Osteoblast (primary cell): ENCODE data around the gene ARHGAP6. TPM values are rescaled to one million over a fixed set of nuclear protein-coding genes. Genes with fewer than 3 reads are reported as not detected.

ENCODE experiments used
- DNase-seq: peaks from one replicate; pipeline ENCODE4 v3.0.0; 2011; ENCODE audit warnings: low spot score, mixed read lengths; ENCODE audit not compliant: insufficient read length; ENCODE audit errors: missing footprints
- H2AFZ ChIP-seq: 2 replicates; pipeline ENCODE4 v1.6.0; 2011; ENCODE audit warnings: mild to moderate bottlenecking, low read length
- H3K27ac ChIP-seq: 2 replicates; pipeline ENCODE4 v1.5.1; 2011; ENCODE audit warnings: mild to moderate bottlenecking, low read depth, low read length, moderate library complexity
- H3K27me3 ChIP-seq: 2 replicates; pipeline ENCODE4 v1.6.0; 2012; ENCODE audit warnings: mild to moderate bottlenecking, control low read depth, inconsistent platforms, low read length, moderate library complexity; ENCODE audit not compliant: insufficient read depth
- H3K36me3 ChIP-seq: 2 replicates; pipeline ENCODE4 v1.5.1; 2011; ENCODE audit warnings: mild to moderate bottlenecking, low read length, control low read depth, moderate library complexity; ENCODE audit not compliant: insufficient read depth
- H3K4me1 ChIP-seq: 2 replicates; pipeline ENCODE4 v1.5.1; 2011; ENCODE audit warnings: mild to moderate bottlenecking, low read length, control low read depth, moderate library complexity; ENCODE audit not compliant: insufficient read depth
- H3K4me2 ChIP-seq: 2 replicates; pipeline ENCODE4 v1.6.0; 2011; ENCODE audit warnings: mild to moderate bottlenecking, low read length; ENCODE audit not compliant: insufficient read depth
- H3K4me3 ChIP-seq: fragments of 200-600 bp; sonication (generic); 3 replicates; pipeline ENCODE4 v1.5.1; 2012; ENCODE audit warnings: mild to moderate bottlenecking, low read length, inconsistent platforms; ENCODE audit not compliant: insufficient read depth
- H3K79me2 ChIP-seq: 2 replicates; pipeline ENCODE4 v1.6.0; 2012; ENCODE audit warnings: mild to moderate bottlenecking, low read length, control low read depth, inconsistent platforms; ENCODE audit not compliant: insufficient read depth
- H3K9me3 ChIP-seq: 2 replicates; pipeline ENCODE4 v1.5.1; 2011; ENCODE audit warnings: low read depth, low read length, control low read depth
- H4K20me1 ChIP-seq: 2 replicates; pipeline ENCODE4 v1.6.0; 2012; ENCODE audit warnings: mild to moderate bottlenecking, low read length, control low read depth; ENCODE audit not compliant: insufficient read depth
- total RNA-seq: library from RNA; depleted of rRNA; stranded (reverse); fragments of >200 nt; gene quantifications from 2 replicates; pipeline ENCODE4 v1.2.3, GENCODE V29; 2012
- TF ChIP-seq, protein P1 (sequence below): IDR thresholded peaks from 2 replicates; pipeline ENCODE4 v1.5.1; 2011; ENCODE audit warnings: mild to moderate bottlenecking, low read depth, low read length, moderate library complexity; ENCODE audit errors: extremely low read depth

The ARHGAP6 gene
- total RNA-seq, 1 donor: 2.2 TPM

DNA sequence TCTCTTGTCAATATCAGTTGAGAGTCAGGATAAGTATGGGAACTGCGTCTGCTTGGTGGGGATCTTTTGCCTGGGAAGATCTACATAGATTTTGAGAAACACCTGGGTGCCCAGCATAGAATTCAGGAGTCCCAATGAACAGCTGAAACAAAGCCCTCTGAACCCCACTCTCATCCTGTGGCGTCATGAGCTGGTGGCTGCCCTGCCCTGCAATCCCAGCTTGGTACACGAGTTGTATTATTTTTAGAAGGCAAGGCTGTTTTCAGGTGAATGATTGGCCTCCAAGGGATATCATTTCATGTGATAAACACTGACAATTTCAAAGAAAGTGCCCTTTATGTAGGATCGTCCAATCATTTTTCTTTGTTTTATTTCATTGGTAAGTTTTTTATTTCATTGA is 493.8 kb downstream of the ARHGAP6 start:
- TF ChIP-seq, protein P1, sequence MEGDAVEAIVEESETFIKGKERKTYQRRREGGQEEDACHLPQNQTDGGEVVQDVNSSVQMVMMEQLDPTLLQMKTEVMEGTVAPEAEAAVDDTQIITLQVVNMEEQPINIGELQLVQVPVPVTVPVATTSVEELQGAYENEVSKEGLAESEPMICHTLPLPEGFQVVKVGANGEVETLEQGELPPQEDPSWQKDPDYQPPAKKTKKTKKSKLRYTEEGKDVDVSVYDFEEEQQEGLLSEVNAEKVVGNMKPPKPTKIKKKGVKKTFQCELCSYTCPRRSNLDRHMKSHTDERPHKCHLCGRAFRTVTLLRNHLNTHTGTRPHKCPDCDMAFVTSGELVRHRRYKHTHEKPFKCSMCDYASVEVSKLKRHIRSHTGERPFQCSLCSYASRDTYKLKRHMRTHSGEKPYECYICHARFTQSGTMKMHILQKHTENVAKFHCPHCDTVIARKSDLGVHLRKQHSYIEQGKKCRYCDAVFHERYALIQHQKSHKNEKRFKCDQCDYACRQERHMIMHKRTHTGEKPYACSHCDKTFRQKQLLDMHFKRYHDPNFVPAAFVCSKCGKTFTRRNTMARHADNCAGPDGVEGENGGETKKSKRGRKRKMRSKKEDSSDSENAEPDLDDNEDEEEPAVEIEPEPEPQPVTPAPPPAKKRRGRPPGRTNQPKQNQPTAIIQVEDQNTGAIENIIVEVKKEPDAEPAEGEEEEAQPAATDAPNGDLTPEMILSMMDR: no peak
- no peak overlapping the region for H3K27ac ChIP-seq
- no peaks in the 10 kb centered on the region for H4K20me1 ChIP-seq

DNA sequence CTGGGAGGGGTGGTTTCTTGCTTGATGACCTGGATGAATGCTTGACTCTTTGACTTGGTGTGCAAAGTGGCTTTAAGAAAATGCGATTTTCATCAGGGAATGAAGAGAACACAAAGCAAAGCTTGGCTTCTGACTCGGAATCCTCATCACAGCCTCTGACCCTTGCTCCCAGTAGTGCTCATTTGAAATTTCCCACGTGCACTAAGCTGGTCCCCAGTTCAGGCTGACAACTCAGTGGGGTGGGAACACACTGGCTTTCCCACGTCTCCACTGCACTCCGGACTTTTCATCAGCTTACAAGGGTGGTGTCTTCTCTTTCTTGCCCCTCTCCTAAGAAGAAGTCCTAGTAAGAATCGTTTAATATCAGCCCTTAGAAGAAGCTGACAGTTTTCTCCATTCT is 501.3 kb downstream of the ARHGAP6 start:
- Histone ChIP-seq H3K36me3 (no peaks in the 10 kb centered on the region), H3K79me2 (no peaks in the 10 kb centered on the region), H3K9me3 (no peaks in the 10 kb centered on the region), H3K27me3 (no peaks in the 10 kb centered on the region), H3K4me2 (no peak overlapping the region), H3K27ac (no peak overlapping the region), H4K20me1 (no peaks in the 10 kb centered on the region), H2AFZ (no peak overlapping the region), H3K4me1 (no peaks in the 10 kb centered on the region), H3K4me3 (no peak overlapping the region)
- no peak for DNase-seq
- TF ChIP-seq, protein P1: no peak

More for the DNA sequence above, 493.8 kb downstream of the ARHGAP6 start:
- H3K4me2 ChIP-seq: no peak overlapping the region
- no peak for DNase-seq
- H3K27me3 ChIP-seq: no peaks in the 10 kb centered on the region
- no peaks in the 10 kb centered on the region for H3K79me2 ChIP-seq
- no peaks in the 10 kb centered on the region for H3K9me3 ChIP-seq
- no peaks in the 10 kb centered on the region for H3K36me3 ChIP-seq
- no peak overlapping the region for H3K4me3 ChIP-seq
- no peak overlapping the region for H2AFZ ChIP-seq
- no peaks in the 10 kb centered on the region for H3K4me1 ChIP-seq

DNA sequence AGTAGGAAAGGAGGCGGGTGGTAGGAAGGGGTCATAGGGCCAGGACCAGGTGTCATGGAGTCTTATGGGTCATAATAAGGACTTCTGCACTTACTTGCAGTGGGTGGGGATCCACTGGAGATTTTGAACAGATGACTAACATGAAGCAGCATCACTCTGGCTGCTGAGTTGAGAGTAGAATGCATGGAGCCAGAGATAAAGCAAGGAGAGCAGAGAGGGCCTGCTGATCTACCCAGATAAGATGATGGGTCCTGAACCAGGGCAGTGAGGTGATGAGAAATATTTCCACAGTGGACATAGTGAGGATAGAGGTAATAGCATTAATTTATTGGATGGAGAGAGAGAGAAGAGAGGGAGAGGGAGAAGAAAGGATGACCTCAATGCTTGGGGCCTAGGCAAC is 506.6 kb downstream of the ARHGAP6 start:
- Histone ChIP-seq H2AFZ (no peak overlapping the region), H3K4me2 (no peak overlapping the region), H3K4me1 (no peaks in the 10 kb centered on the region), H3K4me3 (no peak overlapping the region), H3K36me3 (no peaks in the 10 kb centered on the region), H3K79me2 (no peaks in the 10 kb centered on the region), H4K20me1 (no peaks in the 10 kb centered on the region), H3K9me3 (no peaks in the 10 kb centered on the region), H3K27me3 (no peaks in the 10 kb centered on the region), H3K27ac (no peak overlapping the region)
- DNase-seq: no peak
- TF ChIP-seq, protein P1: no peak

DNA sequence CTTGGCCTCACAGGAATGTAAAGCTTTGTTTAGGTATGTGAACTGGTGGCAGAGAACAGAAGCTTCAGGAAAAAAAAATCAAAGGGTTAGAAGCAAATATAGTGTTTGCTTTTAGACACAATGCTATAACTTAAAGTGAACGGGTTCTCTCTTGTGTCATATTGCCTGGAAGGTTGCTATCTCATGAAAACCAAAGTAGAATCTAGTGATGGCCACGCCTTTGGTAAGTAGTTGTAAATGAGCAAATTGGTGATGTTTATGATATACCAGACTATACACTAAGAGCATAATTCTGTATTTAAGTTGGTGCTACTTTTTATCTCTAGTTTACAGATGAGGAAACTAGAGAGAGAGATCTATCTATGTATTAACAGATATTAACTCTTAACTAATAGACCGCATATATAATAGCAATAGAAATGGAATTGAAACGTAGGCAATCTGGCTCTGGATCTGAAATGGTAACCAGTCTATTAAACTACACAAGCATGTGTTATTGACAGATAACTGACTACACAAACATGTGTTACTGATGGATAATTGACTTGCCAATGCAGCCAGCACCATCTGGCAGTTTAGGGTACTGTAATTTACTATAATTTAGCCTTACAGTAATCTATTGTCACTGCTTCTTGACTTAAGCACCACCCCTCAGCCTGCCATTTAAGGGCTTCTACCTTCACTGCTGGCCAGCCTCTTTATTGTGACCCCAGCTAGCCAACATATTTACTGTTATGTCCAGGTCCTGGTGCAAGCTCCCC is 513.7 kb downstream of the ARHGAP6 start:
- no peaks in the 10 kb centered on the region for H3K4me1 ChIP-seq
- TF ChIP-seq, protein P1: no peak
- no peaks in the 10 kb centered on the region for H3K36me3 ChIP-seq
- H3K4me3 ChIP-seq: no peak overlapping the region
- no peak overlapping the region for H3K27ac ChIP-seq
- no peak for DNase-seq
- no peak overlapping the region for H3K4me2 ChIP-seq
- no peak overlapping the region for H2AFZ ChIP-seq
- no peaks in the 10 kb centered on the region for H3K27me3 ChIP-seq
- no peaks in the 10 kb centered on the region for H3K9me3 ChIP-seq
- no peaks in the 10 kb centered on the region for H3K79me2 ChIP-seq
- no peaks in the 10 kb centered on the region for H4K20me1 ChIP-seq
